Stimulated activated CD8-positive, alpha-beta memory T cell treated with anti-CD3 and anti-CD28 coated beads, Interleukin-12 subunit alpha, Interleukin-12 subunit beta, amount 100 ng/mL, for 1 hour (primary cell): Measurements from ENCODE around the gene GTF2F2.

ENCODE experiments used
- DNase-seq: peaks from one replicate; pipeline ENCODE4 v3.0.0-alpha.2; 2020; ENCODE audit warnings: low read depth

GTF2F2 gene

DNA sequence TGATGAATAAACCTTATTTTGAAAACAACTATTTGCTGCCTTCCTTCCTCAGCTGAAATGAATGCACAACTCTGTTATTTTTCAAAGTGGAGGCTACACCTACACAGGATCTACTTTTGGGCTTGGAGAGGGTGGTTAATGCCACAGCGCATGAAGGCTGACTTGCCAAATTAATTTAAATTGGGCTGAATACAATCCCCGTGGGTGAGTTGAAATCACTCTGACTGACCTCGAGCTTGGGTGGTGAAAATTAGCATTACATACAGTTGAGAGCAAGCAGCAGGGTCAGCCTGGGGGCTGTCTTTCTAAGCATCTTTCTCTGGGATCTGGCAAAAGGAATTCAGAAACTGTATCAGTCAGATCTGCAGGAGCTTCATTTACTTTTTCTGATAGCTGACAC, 182.2 kb downstream of the GTF2F2 start:
- DNase-seq, result no peak

DNA sequence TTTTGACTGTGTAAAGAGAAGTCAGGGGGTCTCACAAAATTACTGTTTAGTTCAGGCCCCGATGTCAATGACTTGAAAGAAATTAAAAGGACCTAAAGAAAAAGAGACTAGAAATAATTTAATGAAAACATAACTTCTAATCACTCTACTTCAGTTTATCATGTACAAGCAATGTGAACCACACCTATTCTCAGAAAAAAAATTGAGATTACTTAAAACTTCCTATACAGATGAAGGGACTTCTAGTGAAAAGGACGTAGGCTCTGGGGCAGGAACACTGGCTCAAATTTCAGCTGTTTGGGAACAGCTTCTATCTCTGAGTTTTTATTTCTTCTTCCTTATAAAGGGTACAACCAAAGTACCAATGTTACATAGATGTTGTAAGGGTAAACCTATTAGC, 182.7 kb downstream of the GTF2F2 start:
- DNase-seq, result no peak

DNA sequence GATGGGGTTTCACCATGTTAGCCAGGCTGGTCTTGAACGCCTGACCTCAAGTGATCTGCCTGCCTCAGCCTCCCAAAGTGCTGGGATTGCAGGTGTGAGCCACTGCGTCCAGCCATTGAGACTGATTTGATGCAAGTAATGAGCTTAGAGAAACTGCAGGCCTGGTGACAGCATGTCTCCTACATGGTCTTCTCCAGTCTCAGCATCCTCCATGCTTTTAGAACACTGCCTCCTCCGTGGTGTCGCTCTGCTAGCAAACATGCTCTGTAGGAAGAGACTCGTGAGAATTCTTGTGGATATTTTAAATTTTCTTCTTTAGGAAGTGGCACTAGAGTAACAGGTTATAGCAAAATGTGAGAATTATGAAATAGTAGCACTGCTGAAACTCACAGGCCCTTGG, 183.6 kb downstream of the GTF2F2 start:
- DNase-seq, result no peak

DNA sequence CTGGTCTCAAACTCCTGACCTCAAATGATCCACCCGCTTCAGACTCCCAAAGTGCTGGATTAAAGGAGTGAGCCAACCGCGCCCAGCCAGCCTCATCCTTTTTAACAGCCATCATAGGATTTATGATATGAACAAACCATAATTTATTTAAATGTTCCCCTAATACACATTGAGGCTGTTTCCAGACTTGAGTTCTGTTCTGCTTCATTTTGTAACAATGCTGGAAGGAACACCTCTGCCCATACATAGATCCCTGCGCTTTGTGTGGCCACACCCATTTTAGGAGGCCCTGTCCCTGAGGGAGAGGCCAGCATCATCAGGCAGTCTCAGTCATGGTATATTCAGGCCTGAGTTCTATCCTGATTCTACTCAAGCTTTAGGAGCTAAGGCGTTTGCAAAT, 184.8 kb downstream of the GTF2F2 start:
- DNase-seq, result no peak

DNA sequence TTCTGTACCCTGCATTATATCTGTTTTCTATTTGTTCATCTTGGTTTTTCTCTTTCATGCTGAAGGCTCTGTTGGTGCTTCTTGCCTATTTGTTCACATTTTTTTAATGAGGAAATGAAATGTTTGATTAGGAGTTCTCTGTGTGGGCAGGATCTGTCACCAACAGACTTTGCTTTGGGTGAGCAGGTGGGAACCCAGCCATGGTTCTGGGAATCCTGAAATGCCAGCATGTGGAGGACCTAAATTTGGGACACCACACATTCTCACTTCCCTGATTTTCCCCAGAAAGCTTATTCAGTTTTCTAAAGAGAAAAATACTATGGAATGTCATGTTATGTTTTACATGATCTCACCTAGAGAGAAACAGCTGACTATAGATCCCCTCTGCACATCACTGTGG, 186.7 kb downstream of the GTF2F2 start:
- DNase-seq, result no peak

DNA sequence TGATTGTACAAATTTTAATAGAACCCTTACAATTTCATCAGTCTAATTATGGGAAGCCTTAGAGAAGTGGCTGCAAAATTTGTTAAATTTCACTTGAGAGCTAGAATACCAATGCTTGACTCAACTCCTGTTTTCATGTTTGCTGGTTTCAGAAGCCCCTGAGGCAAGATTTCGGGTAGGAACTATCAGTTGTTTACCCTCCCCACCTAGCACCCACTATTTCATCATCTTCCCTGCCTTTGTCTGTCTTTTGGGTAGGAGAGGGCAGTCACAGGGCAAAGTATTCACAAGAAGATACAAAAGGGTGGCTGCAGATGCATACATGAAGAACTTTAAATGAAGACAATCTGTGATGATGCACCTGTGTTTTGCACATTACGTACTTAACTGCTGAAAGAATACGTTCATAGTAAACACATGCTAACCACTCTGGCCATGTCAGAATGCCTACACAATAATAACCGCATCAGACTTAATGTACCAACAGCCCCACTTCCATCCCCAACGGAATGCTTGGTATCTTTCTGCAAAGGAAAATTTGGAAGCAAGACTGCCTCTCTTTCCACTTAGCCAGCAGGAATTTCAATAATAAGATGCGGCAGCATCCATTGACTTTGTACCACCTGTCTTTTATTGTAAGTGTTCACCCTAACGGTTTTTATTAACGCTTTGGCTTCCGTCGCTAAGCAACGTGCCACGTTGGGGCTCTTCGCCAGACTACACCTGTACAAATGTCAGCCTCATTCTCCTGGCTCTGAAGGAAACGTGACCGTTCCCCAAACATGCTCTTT, 190.2 kb downstream of the GTF2F2 start:
- DNase-seq, result no peak

DNA sequence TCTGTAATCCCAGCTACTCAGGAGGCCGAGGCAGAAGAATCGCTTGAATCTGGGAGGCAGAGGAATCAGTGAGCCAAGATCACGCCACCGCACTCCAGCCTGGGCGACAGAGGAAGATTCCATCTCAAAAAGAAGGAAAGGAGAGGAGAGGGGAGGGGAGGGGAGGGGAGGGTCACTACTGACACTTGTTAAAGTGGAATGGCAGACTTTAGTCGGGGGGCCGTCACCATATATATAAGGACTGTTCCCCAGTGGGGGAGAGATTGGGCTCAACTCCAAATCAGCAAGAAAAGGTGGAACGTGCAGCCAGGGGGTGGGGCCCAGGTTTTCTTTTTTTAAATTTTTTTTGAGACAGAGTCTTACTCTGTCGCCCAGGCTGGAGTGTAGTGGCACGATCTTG, 194.5 kb downstream of the GTF2F2 start:
- DNase-seq, result no peak

DNA sequence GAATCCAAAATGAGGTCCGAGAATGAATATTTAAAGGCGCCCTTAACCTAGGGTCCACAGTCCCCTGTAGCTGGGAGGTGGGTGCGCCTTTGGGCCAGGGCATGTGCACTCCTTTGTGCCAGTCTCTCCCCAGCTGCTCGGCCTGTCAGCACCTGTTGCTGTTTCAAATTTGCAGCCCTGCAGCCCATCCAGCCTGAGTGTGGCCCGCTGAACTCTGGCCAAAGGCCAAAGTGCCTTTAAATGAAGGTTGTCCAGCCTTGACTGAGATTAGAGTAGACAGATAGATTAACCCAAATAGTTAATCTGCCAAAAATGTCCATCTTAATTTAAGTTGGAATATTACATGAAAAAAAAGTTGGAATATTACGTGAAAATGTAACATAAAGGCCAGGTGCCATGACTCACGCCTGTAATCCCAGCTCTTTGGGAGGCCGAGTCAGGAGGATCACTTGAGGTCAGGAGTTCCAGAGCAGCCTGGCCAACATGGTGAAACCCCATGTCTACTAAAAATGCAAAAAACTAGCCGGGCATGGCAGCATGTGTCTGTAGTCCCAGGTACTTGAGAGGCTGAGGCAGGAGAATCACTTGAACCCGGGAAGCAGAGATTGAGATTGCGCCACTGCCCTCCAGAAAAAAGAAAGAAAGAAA, 195.3 kb downstream of the GTF2F2 start:
- DNase-seq, result no peak

DNA sequence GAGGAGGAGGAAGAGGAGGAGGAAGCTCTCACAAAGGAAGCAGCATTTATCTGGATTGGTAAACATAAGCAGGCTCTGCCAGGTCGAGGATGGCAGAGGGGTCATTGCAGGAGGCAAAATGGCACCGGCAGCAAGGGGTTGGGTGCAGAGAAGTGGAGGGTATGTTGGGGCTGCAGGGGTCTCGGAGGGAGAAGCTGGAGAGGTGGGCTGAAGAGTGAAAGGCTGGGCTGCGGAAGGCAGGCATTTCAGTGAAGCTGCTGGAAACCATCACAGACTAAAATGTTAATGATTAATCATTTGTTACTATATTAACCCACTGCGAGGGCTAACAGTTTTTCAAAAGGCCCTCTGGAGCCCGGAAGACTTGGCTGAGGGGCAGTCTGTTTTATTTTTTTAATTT, 196.0 kb downstream of the GTF2F2 start:
- DNase-seq, result no peak

DNA sequence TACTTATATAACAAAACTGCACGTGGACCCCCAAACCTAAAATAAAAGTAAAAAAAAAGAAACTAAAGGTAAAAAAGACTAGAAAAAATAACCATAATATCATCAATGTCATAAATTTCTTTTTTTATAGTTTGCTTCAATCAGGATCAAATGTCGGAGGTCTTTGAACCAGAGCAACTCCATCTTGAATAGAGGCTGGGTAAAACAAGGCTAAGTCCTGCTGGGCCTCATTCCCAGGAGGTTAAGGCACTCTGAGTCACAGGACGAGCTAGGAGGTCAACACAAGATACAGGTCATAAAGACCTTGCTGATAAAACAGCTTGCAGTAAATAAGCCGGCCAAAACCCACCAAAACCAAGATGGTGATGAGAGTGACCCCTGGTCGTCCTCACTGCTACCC, 196.7 kb downstream of the GTF2F2 start:
- no peak for DNase-seq

DNA sequence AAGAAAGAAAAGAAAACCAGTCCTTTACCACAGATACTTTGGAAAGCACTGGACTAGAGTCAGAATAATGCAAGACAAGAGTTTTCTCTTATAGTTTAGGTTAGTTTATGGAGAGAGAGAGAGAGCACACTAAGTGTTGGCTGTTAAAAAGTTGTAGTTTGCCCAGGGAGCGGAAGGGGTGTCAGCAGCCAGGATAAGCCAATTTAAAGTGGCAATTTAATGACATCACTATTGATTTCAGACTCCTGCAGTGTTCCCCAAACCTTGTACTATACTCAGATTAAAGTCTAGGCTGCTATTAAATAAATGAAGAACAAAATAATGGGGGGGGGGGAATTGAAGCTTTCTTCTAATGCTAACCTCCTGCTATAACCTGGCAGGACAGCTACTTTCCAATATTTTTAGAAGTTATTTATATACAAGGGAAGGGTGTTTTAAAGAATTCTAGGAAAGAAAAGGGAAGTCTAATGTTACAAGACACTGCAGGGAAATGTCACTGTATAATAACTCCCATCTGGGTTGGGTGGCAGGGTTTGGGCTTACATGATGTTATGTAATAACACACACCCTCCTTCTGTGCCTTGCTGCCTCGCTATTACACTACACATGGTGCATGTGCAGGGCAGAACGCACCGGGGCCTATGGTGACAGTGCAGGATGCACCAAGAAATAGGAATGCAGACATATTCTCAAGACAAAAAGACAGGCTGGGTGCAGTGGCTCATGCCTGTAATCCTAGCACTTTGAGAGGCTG, 200.7 kb downstream of the GTF2F2 start:
- no peak for DNase-seq

DNA sequence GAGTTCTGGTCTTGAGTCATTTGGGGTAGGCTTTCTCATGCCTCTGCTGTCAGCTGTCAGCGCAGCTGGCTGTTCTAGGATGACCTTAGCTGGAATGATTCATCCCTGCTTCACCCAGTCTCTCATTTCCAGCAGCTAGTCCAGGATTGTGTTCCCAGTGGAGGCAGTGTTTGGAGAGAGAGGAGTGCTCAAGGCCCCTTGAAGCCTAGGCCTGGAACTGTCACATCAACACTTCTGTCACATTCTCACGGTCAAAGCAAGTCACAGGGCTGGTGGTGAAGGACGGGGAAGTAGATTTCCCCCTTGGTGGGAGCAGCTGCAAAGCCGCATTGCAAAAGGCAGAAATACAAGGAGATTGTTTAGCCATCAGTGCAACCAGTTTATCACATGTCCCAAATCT, 205.5 kb downstream of the GTF2F2 start:
- no peak for DNase-seq

DNA sequence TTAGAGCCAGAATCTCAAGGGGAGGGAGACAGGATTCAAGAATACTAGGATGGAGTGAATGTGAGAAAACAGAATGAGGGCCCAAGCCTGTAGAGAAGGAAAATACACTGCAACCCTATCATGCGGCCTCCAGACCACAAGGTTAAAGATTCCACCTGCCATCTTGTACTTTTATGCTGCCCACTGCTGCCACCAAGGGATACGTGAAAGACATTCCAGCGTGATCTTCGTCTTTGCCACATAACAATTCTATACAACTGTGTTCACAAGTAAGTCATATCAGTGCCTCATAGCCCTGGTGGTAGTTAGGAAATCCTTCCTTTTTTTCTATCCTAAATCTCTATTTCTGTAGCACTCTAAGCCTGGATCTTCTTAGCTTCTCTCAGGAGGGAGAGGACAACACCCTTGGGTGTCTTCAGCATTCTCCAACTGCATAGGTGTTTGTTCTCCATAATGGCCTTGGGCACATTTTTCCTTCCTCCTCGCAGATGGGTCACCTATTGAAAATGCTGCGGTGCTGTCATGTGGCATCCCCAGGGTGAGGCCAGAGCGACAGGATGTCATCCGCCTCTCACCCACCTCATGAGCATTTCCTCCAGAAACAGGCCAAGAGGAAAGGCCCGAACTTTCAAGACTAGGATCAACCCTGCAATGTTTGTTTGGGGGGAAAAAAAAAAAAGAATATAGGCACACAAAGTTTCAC, 207.1 kb downstream of the GTF2F2 start:
- DNase-seq, result no peak

DNA sequence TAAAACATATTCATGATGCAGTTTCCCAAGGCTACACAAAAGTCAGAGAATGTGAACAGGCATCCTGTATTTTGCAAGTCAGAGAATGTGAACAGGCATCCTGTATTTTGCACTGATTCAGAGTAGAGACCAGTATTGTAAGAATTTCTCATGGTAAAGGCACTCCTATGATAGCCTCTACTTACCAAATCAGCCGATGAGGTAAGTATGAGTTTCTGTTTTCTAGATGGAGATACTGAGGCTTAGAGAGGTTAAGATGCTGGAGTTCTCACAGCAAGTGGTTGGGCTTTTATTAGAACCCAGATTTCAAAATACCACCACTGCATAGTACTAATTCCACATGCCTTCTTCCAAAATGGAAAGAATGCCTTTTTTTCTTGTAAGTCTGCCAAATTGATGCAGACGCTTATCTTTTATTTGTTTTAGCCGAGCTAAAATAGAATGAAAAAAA, 208.4 kb downstream of the GTF2F2 start:
- DNase-seq, result no peak

DNA sequence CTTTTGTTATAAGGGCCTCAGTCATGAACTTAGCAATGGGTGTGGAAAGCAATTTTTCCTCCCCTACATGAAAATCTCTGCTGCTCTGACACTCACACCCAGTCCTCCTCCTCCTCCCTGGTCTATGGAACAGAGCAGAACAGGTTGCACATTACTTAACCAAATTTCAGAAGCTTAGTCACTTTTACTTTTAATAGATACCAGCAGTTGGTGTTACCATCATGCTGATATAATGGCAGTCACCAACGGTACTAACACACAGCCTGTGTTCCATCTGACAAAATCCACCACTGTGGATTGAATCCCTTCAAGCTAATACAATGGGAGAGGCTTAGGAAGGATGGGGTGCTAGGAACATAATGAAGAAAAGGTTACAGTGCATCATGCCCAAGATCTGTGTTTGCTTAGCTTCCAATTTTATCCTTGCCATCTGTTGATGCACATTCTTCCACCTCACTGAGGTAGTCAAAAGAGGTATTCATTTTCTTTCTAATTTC, 210.9 kb downstream of the GTF2F2 start:
- DNase-seq, result no peak

DNA sequence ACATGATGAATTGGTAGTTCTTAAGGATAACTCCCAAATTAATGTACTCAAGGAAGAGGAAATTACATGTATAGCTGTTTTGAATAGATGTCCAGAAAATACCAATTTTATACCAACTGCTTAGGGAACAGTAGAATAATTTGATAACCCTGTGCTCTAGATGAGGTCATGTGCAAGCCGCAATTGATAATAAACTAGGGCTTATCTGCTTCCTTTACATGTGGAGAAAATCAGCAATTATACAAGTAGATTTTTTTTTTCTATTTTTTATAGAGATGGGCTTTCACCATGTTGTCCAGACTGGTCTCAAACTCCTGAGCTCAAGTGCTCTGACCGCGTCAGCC, 211.4 kb downstream of the GTF2F2 start:
- DNase-seq, result no peak

DNA sequence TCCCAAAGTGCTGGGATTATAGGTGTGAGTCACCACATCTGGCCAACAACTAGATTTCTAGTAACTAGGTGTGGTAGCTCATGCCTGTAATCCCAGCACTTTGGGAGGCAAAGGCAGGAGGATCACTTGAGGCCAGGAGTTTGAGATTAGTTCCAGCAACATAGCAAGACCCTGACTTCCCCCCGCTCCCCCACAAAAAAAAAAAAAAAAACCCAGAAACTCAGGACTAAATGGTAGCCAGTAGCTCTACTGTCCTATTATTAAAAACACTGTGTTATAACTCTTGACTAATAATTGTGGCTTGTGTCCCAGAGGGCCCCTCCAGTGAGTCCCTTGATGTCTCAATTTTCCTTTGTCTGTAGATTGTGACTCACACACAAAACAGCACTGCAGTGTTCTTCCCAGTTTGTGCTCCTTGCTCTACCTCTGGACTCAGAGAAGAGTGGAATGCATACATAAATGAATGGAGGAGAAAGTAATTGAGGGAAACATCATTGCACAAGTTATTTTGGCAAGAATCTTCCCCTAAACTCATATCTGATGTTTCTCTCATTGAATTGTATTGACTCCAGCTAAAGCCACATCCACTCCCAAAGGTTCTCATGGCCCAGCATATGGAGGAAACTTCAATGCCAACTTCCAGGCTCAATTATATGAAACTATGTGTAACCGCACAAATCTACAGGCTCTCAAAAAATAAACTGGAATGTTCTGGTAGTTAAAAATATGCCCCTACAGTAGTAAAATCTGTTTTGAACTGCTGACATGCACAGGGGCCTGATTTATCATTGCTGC, 211.9 kb downstream of the GTF2F2 start:
- DNase-seq, result no peak

DNA sequence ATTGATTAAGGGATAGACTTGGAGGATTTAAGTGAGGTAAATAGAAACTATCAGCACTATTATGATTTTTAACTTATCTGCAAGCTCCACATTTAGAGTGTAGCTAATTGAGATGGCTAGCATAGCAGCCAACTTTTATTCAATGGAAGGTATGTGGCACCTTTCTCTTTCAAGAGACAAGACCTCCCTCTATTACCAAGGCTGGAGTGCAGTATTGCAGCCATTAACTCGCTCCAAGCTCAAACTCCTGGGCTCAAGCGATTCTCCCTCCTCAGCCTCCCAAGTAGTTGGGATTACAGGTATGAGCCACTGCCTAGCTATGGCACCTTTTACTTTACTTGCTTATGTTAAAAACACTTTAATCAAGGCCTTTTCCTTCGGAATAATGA, 212.5 kb downstream of the GTF2F2 start:
- DNase-seq, result no peak

DNA sequence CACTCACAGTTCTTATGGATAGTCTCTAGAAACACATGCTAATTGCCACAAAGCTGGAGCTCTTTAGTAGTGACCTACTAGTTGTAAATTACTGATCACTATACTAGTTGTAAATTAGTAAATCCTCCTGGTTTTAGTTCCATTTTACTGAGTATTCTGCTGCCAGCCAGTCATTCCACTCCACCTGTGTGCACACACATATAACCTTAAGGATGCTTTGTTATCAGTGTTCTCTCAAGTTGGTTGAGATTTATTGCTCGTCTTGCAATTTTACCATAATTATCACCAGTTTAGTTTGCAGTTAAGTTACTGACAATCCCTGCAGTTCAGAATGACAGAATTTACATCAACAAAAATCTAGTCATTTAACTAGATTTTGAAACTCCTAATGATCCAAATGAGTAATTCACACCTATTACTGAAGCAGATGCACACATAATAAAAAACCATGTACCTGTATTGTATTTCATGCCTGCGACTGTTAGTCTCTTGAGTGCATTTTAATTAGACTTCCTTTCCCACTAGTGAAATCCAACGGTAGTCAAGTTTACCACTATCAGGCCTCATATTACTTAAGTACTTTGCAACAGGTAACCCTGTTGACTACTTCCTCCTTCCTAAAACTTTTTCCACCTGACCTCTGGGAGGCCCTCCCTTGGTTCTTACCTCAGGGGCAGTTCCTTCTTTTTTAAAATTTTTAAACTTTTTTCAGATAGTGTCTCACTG, 213.1 kb downstream of the GTF2F2 start:
- no peak for DNase-seq
